Measurements from ENCODE around the gene LRRC1.

Gene LRRC1

DNA sequence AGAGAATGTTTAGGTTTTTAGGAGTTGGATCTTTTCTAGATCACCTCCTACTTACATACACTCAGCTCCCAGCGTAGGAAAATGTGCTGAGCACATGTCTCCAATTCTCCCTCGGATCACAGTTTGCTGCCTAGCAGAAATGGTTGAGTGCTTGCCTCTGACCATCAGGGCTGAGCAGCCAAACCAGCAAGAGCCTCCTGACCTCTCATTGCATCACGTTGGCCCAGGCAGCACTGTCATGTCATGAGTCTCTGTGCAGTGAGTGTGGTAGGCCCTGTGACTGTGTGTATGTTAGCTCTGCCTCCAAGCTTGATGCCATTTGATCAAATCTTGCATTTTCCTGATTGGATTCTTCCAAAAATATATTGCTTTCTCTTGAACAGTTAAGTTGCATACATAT lies 112.0 kb downstream of the LRRC1 start:
- no peaks in the 10 kb centered on the region for H3K4me1 ChIP-seq (ENCODE audit: insufficient read depth, poor library complexity, severe bottlenecking)
- no peak overlapping the region for H3K27ac ChIP-seq (ENCODE audit: poor library complexity, severe bottlenecking)
- no peaks in the 10 kb centered on the region for H3K27me3 ChIP-seq (ENCODE audit: insufficient read depth, poor library complexity, severe bottlenecking)
- H3K9me3 ChIP-seq (ENCODE audit: severe bottlenecking) = no peaks in the 10 kb centered on the region
- TF ChIP-seq, protein P1, sequence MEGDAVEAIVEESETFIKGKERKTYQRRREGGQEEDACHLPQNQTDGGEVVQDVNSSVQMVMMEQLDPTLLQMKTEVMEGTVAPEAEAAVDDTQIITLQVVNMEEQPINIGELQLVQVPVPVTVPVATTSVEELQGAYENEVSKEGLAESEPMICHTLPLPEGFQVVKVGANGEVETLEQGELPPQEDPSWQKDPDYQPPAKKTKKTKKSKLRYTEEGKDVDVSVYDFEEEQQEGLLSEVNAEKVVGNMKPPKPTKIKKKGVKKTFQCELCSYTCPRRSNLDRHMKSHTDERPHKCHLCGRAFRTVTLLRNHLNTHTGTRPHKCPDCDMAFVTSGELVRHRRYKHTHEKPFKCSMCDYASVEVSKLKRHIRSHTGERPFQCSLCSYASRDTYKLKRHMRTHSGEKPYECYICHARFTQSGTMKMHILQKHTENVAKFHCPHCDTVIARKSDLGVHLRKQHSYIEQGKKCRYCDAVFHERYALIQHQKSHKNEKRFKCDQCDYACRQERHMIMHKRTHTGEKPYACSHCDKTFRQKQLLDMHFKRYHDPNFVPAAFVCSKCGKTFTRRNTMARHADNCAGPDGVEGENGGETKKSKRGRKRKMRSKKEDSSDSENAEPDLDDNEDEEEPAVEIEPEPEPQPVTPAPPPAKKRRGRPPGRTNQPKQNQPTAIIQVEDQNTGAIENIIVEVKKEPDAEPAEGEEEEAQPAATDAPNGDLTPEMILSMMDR (IDR thresholded peaks at IDR 0.05; ENCODE audit: poor library complexity, severe bottlenecking) = no peak
- H3K36me3 ChIP-seq (ENCODE audit: low read depth) = peaks cover 16% of the 10 kb centered on the region
- DNase-seq (ENCODE audit: low spot score) (no peak), ATAC-seq (ENCODE audit: low read depth) (no peak)
- no peak overlapping the region for H3K4me3 ChIP-seq (ENCODE audit: severe bottlenecking)

DNA sequence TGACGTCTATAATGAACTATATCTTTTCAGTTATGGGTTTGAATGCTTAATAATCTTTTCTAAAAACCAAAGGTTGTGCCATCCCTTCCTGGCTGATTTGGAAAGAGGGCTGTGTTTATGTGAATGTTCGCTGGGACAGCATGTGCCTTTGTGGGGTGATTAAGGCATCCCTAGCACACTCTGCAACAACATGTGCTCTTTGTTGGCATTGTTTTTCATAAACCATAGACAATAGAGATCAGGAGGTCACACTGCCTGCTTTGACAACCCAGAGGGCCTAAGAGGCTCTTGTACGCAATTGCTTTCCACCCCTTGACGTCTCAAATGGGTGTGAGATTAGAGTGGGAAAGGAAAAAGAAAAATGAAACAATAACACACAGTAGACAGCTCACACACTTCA lies 116.0 kb downstream of the LRRC1 start:
- peaks cover 9% of the 10 kb centered on the region for H3K36me3 ChIP-seq (ENCODE audit: low read depth)
- H3K9me3 ChIP-seq (ENCODE audit: severe bottlenecking) = no peaks in the 10 kb centered on the region
- DNase-seq (ENCODE audit: low spot score) (no peak), ATAC-seq (ENCODE audit: low read depth) (no peak)
- no peaks in the 10 kb centered on the region for H3K4me1 ChIP-seq (ENCODE audit: insufficient read depth, poor library complexity, severe bottlenecking)
- TF ChIP-seq, protein P1 (IDR thresholded peaks at IDR 0.05; ENCODE audit: poor library complexity, severe bottlenecking) = no peak
- H3K27me3 ChIP-seq (ENCODE audit: insufficient read depth, poor library complexity, severe bottlenecking) = no peaks in the 10 kb centered on the region
- H3K27ac ChIP-seq (ENCODE audit: poor library complexity, severe bottlenecking) = no peak overlapping the region
- no peak overlapping the region for H3K4me3 ChIP-seq (ENCODE audit: severe bottlenecking)

GRCh38 chr6:53912661-53913060 lies 117.9 kb downstream of the LRRC1 start:
- DNase-seq (ENCODE audit: low spot score) = no peak
- no peak for ATAC-seq (ENCODE audit: low read depth)
- H3K27ac ChIP-seq (ENCODE audit: poor library complexity, severe bottlenecking) = no peak overlapping the region
- peaks cover 11% of the 10 kb centered on the region; the same call in 1 of the 2 replicates for H3K36me3 ChIP-seq (ENCODE audit: low read depth)
- no peaks in the 10 kb centered on the region for H3K4me1 ChIP-seq (ENCODE audit: insufficient read depth, poor library complexity, severe bottlenecking)
- no peaks in the 10 kb centered on the region for H3K9me3 ChIP-seq (ENCODE audit: severe bottlenecking)
- H3K27me3 ChIP-seq (ENCODE audit: insufficient read depth, poor library complexity, severe bottlenecking) = no peaks in the 10 kb centered on the region
- TF ChIP-seq, protein P1 (IDR thresholded peaks at IDR 0.05; ENCODE audit: poor library complexity, severe bottlenecking) = no peak
- no peak overlapping the region for H3K4me3 ChIP-seq (ENCODE audit: severe bottlenecking)

DNA sequence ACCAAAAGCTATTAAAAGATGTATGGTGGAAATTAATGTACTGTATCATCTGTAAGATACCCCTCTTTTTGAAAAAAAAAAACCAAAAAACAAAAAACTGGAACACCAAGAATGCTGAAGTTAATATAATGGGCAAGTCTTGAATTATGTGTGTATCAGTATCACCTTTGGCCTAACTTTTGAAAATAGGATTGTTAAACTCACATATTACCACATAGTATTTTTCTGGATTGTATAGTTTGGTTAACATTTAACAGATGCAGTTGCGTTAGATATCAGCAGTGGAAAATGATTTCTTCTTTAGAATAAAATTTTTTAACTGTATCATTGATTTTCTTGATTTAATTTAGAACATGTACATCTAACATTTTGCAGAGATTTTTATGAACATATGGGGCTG lies 118.5 kb downstream of the LRRC1 start:
- Histone ChIP-seq H3K27me3 (ENCODE audit: insufficient read depth, poor library complexity, severe bottlenecking) (no peaks in the 10 kb centered on the region), H3K27ac (ENCODE audit: poor library complexity, severe bottlenecking) (no peak overlapping the region), H3K4me3 (ENCODE audit: severe bottlenecking) (no peak overlapping the region), H3K36me3 (ENCODE audit: low read depth) (peaks cover 11% of the 10 kb centered on the region; the same call in 1 of the 2 replicates), H3K9me3 (ENCODE audit: severe bottlenecking) (no peaks in the 10 kb centered on the region), H3K4me1 (ENCODE audit: insufficient read depth, poor library complexity, severe bottlenecking) (no peaks in the 10 kb centered on the region)
- TF ChIP-seq, protein P1 (IDR thresholded peaks at IDR 0.05; ENCODE audit: poor library complexity, severe bottlenecking) = no peak
- DNase-seq (ENCODE audit: low spot score) = no peak
- ATAC-seq (ENCODE audit: low read depth) = no peak

DNA sequence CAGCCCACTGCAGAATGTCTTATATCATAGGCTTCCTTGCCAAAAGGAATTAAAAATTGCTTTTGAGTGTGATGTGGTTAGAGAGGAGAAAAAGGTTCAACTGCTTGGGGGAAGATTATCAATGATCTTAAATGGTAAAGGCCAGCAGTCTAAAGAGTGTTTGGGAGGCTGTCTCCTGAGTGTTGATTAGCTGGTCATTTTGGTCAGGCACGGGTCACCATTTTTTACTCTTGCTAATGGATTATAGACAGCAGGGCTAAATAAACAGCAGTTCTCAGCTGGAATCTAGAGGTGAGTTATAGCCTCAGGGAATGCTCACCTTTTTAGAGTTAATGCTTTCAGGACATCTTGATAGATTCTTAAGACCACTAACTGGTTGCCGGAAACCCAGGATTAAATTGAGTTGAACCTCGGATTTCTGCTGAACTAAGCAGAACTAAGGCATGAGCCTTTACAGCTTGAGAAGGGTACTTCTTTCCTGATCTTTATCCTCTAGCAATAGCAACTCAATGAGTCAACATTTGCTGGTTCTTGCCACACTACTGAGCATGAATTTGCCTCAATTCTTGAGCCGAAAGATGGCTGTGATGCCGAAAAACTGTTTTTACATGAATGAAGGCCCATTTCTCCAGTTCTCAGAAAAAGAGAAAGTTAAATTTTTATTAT lies 120.4 kb downstream of the LRRC1 start:
- TF ChIP-seq, protein P1 (IDR thresholded peaks at IDR 0.05; ENCODE audit: poor library complexity, severe bottlenecking) = no peak
- Histone ChIP-seq H3K4me3 (ENCODE audit: severe bottlenecking) (no peak overlapping the region), H3K4me1 (ENCODE audit: insufficient read depth, poor library complexity, severe bottlenecking) (no peaks in the 10 kb centered on the region), H3K27ac (ENCODE audit: poor library complexity, severe bottlenecking) (no peak overlapping the region), H3K36me3 (ENCODE audit: low read depth) (peaks cover 15% of the 10 kb centered on the region; the same call in 1 of the 2 replicates), H3K27me3 (ENCODE audit: insufficient read depth, poor library complexity, severe bottlenecking) (no peaks in the 10 kb centered on the region), H3K9me3 (ENCODE audit: severe bottlenecking) (no peaks in the 10 kb centered on the region)
- DNase-seq (ENCODE audit: low spot score) (no peak), ATAC-seq (ENCODE audit: low read depth) (no peak)

Measured in RWPE2 (cell line).